HepG2 (cell line): ENCODE measurements around the gene ADD2. TPM values are rescaled to one million over a fixed set of nuclear protein-coding genes. Genes with fewer than 3 reads are reported as not detected.
A peak's percentile ranks its signal among the peaks of the same experiment; 100 is the strongest.

ENCODE experiments used
- AGO1 ChIP-seq: fragments of 200-400 bp; formaldehyde crosslinking; IDR thresholded peaks from 2 replicates; pipeline ENCODE4 v1.6.1; 2017; ENCODE audit warnings: mild to moderate bottlenecking, low read depth, low read length, moderate library complexity; ENCODE audit not compliant: poor library complexity, severe bottlenecking
- GATA4 ChIP-seq: sonication (generic); IDR thresholded peaks from 2 replicates; pipeline ENCODE4 v1.6.1; 2016; ENCODE audit warnings: antibody characterized with exemption, low read depth, borderline replicate concordance
- KDM3A ChIP-seq: IDR thresholded peaks from 2 replicates; pipeline ENCODE4 v1.6.1; 2018; ENCODE audit warnings: low read depth, missing compliant biosample characterization
- MATR3 ChIP-seq: sonication (generic); formaldehyde crosslinking; IDR thresholded peaks from 2 replicates; pipeline ENCODE4 v1.4.0; 2020; ENCODE audit warnings: missing genetic modification reagents
- MED8 ChIP-seq: sonication (generic); formaldehyde crosslinking; IDR thresholded peaks from 2 replicates; pipeline ENCODE4 v1.8.1; 2023; ENCODE audit warnings: mild to moderate bottlenecking, missing genetic modification reagents; ENCODE audit not compliant: insufficient replicate concordance
- NFYC ChIP-seq: IDR thresholded peaks from 2 replicates; pipeline ENCODE4 v1.6.1; 2016; ENCODE audit warnings: missing genetic modification reagents, missing compliant biosample characterization
- PRDM10 ChIP-seq: sonication (generic); formaldehyde crosslinking; IDR thresholded peaks from 2 replicates; pipeline ENCODE4 v1.4.0; 2020; ENCODE audit warnings: low read depth, missing genetic modification reagents
- PRPF4 ChIP-seq: fragments of 200-400 bp; formaldehyde crosslinking; IDR thresholded peaks from 2 replicates; pipeline ENCODE4 v1.6.1; 2016; ENCODE audit warnings: low read length, low read depth; ENCODE audit not compliant: poor library complexity, severe bottlenecking
- REL ChIP-seq: sonication (generic); formaldehyde crosslinking; conservative IDR thresholded peaks from 2 replicates; pipeline ENCODE4 v1.8.0; 2022; ENCODE audit warnings: mild to moderate bottlenecking, missing genetic modification reagents, moderate library complexity
- SNAI1 ChIP-seq: sonication (generic); formaldehyde crosslinking; IDR thresholded peaks from 2 replicates; pipeline ENCODE4 v1.5.0; 2020; ENCODE audit warnings: mild to moderate bottlenecking, missing genetic modification reagents, borderline replicate concordance
- ZEB1 ChIP-seq: IDR thresholded peaks from 2 replicates; pipeline ENCODE4 v1.6.1; 2012; ENCODE audit warnings: mild to moderate bottlenecking, low read depth, inconsistent platforms; ENCODE audit not compliant: insufficient replicate concordance
- ZFP36L2 ChIP-seq: sonication (generic); formaldehyde crosslinking; IDR thresholded peaks from 2 replicates; pipeline ENCODE4 v1.4.0; 2020; ENCODE audit warnings: missing genetic modification reagents
- ZNF326 ChIP-seq: sonication (generic); formaldehyde crosslinking; IDR thresholded peaks from 2 replicates; pipeline ENCODE4 v1.4.0; 2020; ENCODE audit warnings: missing genetic modification reagents, borderline replicate concordance
- ZNF331 ChIP-seq: sonication (generic); formaldehyde crosslinking; IDR thresholded peaks from 2 replicates; pipeline ENCODE4 v1.4.0; 2020; ENCODE audit warnings: missing genetic modification reagents
- ZNF33B ChIP-seq: sonication (generic); formaldehyde crosslinking; IDR thresholded peaks from 2 replicates; pipeline ENCODE4 v1.5.1; 2020; ENCODE audit warnings: mild to moderate bottlenecking, missing genetic modification reagents
- ZNF484 ChIP-seq: sonication (generic); formaldehyde crosslinking; IDR thresholded peaks from 2 replicates; pipeline ENCODE4 v1.5.1; 2020; ENCODE audit warnings: mild to moderate bottlenecking, low read depth, missing genetic modification reagents, borderline replicate concordance
- polyA plus RNA-seq, 8 experiments: library from polyadenylated mRNA; depleted of rRNA in 3 of 8; stranded (reverse) in 7 of 8; unstranded in 1 of 8; fragments of >200 nt; fragmentation: Illumina TruSeq in 4 of 8; extraction: Trizol in 4 of 8; gene quantifications; 2 replicates each; pipeline versions ENCODE4 v1.2.1 to v1.2.3, GENCODE V29; 2011 to 2016; ENCODE audit warnings: low read depth in 4 of 8, missing spikeins in 1 of 8, mixed read lengths in 1 of 8; ENCODE audit not compliant: insufficient read depth in 1 of 8
- total RNA-seq, 5 experiments: library from RNA; depleted of rRNA; stranded (reverse); fragments of >200 nt; fragmentation: Illumina TruSeq; extraction: Trizol; gene quantifications; 2 replicates each; pipeline ENCODE4 v1.2.3, GENCODE V29; 2016; ENCODE audit warnings: low read depth in 1 of 5
- TF ChIP-seq, protein P1 (sequence below): sonication (generic); formaldehyde crosslinking; IDR thresholded peaks from 2 replicates; pipeline ENCODE4 v1.9.0; 2021; ENCODE audit warnings: missing genetic modification reagents, borderline replicate concordance
- TF ChIP-seq, protein P2 (sequence below): sonication (generic); formaldehyde crosslinking; IDR thresholded peaks from 2 replicates; pipeline ENCODE4 v1.4.0; 2020; ENCODE audit warnings: missing genetic modification reagents
- TF ChIP-seq, protein P3 (sequence below): sonication (generic); formaldehyde crosslinking; IDR thresholded peaks from 2 replicates; pipeline ENCODE4 v1.8.0; 2022; ENCODE audit warnings: mild to moderate bottlenecking, missing genetic modification reagents

The ADD2 gene
- total and polyA plus RNA-seq, 2 of the 13 experiments (the other 11 are each of a cell fraction or from before 2014, with no cell fraction given) = 0.05 to 0.13 TPM

GRCh38 chr2:70807102-70807827 lies 39.3 kb upstream of the ADD2 start (continued):
- TF ChIP-seq ZNF326 (CRISPR knock-in tag) = no peak
- TF ChIP-seq NFYC = peak; percentile 44; the same call in 1 of the 2 replicates
- 0 out of 2 replicates have a peak, but pooled peaks have one; percentile 43 for TF ChIP-seq KDM3A
- TF ChIP-seq REL (CRISPR knock-in tag) = no peak
- peak; percentile 79 for TF ChIP-seq ZNF331 (CRISPR knock-in tag)
- peak; percentile 83 for TF ChIP-seq PRDM10 (CRISPR knock-in tag)
- no peak for TF ChIP-seq ZNF33B (CRISPR knock-in tag)
- no peak for TF ChIP-seq MATR3 (CRISPR knock-in tag)
- TF ChIP-seq, protein P1, sequence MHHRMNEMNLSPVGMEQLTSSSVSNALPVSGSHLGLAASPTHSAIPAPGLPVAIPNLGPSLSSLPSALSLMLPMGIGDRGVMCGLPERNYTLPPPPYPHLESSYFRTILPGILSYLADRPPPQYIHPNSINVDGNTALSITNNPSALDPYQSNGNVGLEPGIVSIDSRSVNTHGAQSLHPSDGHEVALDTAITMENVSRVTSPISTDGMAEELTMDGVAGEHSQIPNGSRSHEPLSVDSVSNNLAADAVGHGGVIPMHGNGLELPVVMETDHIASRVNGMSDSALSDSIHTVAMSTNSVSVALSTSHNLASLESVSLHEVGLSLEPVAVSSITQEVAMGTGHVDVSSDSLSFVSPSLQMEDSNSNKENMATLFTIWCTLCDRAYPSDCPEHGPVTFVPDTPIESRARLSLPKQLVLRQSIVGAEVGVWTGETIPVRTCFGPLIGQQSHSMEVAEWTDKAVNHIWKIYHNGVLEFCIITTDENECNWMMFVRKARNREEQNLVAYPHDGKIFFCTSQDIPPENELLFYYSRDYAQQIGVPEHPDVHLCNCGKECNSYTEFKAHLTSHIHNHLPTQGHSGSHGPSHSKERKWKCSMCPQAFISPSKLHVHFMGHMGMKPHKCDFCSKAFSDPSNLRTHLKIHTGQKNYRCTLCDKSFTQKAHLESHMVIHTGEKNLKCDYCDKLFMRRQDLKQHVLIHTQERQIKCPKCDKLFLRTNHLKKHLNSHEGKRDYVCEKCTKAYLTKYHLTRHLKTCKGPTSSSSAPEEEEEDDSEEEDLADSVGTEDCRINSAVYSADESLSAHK (CRISPR knock-in tag) = no peak
- no peak for TF ChIP-seq ZNF484 (CRISPR knock-in tag)
- TF ChIP-seq, protein P2, sequence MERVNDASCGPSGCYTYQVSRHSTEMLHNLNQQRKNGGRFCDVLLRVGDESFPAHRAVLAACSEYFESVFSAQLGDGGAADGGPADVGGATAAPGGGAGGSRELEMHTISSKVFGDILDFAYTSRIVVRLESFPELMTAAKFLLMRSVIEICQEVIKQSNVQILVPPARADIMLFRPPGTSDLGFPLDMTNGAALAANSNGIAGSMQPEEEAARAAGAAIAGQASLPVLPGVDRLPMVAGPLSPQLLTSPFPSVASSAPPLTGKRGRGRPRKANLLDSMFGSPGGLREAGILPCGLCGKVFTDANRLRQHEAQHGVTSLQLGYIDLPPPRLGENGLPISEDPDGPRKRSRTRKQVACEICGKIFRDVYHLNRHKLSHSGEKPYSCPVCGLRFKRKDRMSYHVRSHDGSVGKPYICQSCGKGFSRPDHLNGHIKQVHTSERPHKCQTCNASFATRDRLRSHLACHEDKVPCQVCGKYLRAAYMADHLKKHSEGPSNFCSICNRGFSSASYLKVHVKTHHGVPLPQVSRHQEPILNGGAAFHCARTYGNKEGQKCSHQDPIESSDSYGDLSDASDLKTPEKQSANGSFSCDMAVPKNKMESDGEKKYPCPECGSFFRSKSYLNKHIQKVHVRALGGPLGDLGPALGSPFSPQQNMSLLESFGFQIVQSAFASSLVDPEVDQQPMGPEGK = peak; percentile 80
- TF ChIP-seq AGO1 = no peak
- TF ChIP-seq SNAI1 (CRISPR knock-in tag) = 0 out of 2 replicates have a peak, but pooled peaks have one; percentile 25
- TF ChIP-seq MED8 (CRISPR knock-in tag) = peak; percentile 92
- TF ChIP-seq, protein P3, sequence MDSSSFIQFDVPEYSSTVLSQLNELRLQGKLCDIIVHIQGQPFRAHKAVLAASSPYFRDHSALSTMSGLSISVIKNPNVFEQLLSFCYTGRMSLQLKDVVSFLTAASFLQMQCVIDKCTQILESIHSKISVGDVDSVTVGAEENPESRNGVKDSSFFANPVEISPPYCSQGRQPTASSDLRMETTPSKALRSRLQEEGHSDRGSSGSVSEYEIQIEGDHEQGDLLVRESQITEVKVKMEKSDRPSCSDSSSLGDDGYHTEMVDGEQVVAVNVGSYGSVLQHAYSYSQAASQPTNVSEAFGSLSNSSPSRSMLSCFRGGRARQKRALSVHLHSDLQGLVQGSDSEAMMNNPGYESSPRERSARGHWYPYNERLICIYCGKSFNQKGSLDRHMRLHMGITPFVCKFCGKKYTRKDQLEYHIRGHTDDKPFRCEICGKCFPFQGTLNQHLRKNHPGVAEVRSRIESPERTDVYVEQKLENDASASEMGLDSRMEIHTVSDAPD (CRISPR knock-in tag) = peak; percentile 97
- peak; percentile 99 for TF ChIP-seq GATA4
- no peak; the same call in 1 of the 2 replicates for TF ChIP-seq ZFP36L2
- TF ChIP-seq PRPF4 = peak; percentile 57
- TF ChIP-seq ZEB1 = peak; percentile 85
